Effector CD8-positive, alpha-beta T cell (primary cell): ENCODE measurements around the gene PCNT.

Experiments used
- DNase-seq: peaks from one replicate; lab custom pipeline; 2025; lab: John Stamatoyannopoulos, UW
- total RNA-seq, 4 experiments: gene quantifications; one replicate each; lab custom pipeline; 2026; lab: John Stamatoyannopoulos, UW

PCNT gene
- total RNA-seq: 104 to 204 (median 182) reads per million in 4 experiments

- peak; percentile 96 for DNase-seq
Measured at GRCh38 chr21:46323710-46324389, at the start of gene PCNT, which contains the start of gene C21orf58. Gene PCNT (plus strand): TSS chr21:46324156. CDS start chr21:46324229, 73 bp downstream. Gene C21orf58 (minus strand): TSS chr21:46323870. CDS start chr21:46322738, 1,132 bp downstream.

GRCh38 chr21:46274797-46275390 is 49.1 kb upstream of the PCNT start:
- no peak for DNase-seq

GRCh38 chr21:46284077-46284644 is 39.8 kb upstream of the PCNT start:
- no peak for DNase-seq

GRCh38 chr21:46284733-46285132 is 39.2 kb upstream of the PCNT start:
- no peak for DNase-seq

GRCh38 chr21:46285206-46285661 is 38.7 kb upstream of the PCNT start, which contains the start of gene MCM3AP:
Gene MCM3AP (minus strand): TSS chr21:46285611. CDS start chr21:46285286, 325 bp downstream.
- no peak for DNase-seq

GRCh38 chr21:46285761-46286647 is 38.0 kb upstream of the PCNT start, which contains the start of gene YBEY:
Gene YBEY (plus strand): TSS chr21:46286342. CDS start chr21:46286914, 572 bp downstream.
- peak; percentile 65 for DNase-seq

- DNase-seq: no peak
Measured at GRCh38 chr21:46286648-46287002, 37.3 kb upstream of the PCNT start.

- no peak for DNase-seq
Measured at GRCh38 chr21:46287541-46287940, 36.4 kb upstream of the PCNT start.

- no peak for DNase-seq
Measured at GRCh38 chr21:46289655-46290179, 34.2 kb upstream of the PCNT start.

- DNase-seq: no peak
Measured at GRCh38 chr21:46291561-46291960, 32.4 kb upstream of the PCNT start.

- DNase-seq: no peak
Measured at GRCh38 chr21:46294647-46295176, 29.2 kb upstream of the PCNT start.

- DNase-seq: no peak
Measured at GRCh38 chr21:46295177-46295770, 28.7 kb upstream of the PCNT start.

- no peak for DNase-seq
Measured at GRCh38 chr21:46295996-46296752, 27.8 kb upstream of the PCNT start.

- DNase-seq: no peak
Measured at GRCh38 chr21:46297338-46298271, 26.4 kb upstream of the PCNT start.

GRCh38 chr21:46299167-46299566 is 24.8 kb upstream of the PCNT start:
- no peak for DNase-seq

- DNase-seq: no peak
Measured at GRCh38 chr21:46301759-46302158, 22.2 kb upstream of the PCNT start.

- DNase-seq: no peak
Measured at GRCh38 chr21:46304437-46304836, 19.5 kb upstream of the PCNT start.

GRCh38 chr21:46304955-46305354 is 19.0 kb upstream of the PCNT start:
- DNase-seq: no peak

GRCh38 chr21:46307625-46308024 is 16.3 kb upstream of the PCNT start:
- DNase-seq: no peak
